Gastroesophageal sphincter (tissue), 3 donors: ENCODE data around the gene HSPA1A.

Experiments used
- EP300 ChIP-seq: sonication (generic); formaldehyde crosslinking; IDR thresholded peaks from one replicate; pipeline ENCODE4 v1.6.1; 2017; ENCODE audit warnings: antibody characterized with exemption, mild to moderate bottlenecking
- POLR2A ChIP-seq, 2 donors: fragments of 450-650 bp; IDR thresholded peaks; one replicate each; pipeline ENCODE4 v1.6.1; 2017; ENCODE audit warnings: antibody characterized with exemption in 2 of 2, mild to moderate bottlenecking in 2 of 2, moderate library complexity in 1 of 2
- POLR2AphosphoS5 ChIP-seq: sonication (generic); formaldehyde crosslinking; IDR thresholded peaks from one replicate; pipeline ENCODE4 v1.6.1; 2017; ENCODE audit warnings: antibody characterized with exemption
- TF ChIP-seq, protein P1 (sequence below), 4 experiments: fragments of 200-600 bp in 2 of 4; fragments of 450-650 bp in 2 of 4; sonication (generic) in 1 of 4; IDR thresholded peaks; one replicate each; pipeline ENCODE4 v1.5.1; 2017 to 2019; ENCODE audit warnings: antibody characterized with exemption in 4 of 4, mild to moderate bottlenecking in 2 of 4, moderate library complexity in 2 of 4

DNA sequence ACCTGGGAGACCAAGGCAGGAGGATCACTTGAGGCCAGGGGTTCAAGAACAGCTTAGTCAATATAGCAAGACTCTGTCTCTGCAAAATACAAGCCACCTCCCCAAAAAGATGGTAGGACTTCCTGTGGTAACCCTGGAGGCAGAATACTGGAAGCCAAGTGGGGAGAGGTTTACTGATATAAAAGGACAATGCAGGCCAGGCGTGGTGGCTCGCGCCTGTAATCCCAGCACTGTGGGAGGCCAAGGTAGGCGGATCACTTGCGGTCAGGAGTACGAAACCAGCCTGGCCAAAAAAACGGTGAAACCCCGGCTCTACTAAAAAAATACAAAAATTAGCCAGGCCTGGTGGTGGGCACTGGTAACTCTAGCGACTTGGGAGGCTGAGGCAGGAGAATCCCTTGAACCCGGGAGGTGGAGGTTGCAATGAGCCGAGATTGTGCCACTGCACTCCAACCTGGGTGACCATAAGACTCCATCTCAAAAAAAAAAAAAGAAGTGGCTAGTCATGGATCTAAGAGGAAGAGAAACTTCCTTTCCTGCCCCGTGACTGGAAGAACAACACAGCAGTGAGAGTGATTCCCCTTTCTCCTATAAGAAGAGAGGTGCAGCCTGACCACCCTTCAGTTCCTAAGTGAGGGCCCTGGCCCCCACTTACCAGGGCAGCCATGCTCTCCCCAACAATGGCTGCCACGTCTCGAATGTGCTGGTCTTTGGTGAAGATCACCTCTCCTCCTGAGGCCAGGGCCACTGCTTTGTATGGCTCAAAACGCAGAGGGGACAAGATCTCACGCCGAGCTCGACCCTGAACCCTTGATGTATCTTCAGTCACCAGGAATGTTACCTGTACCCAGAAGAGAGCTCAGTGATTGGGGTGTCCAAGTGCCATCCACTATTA, 46.7 kb upstream of the HSPA1A start:
- TF ChIP-seq, protein P1, sequence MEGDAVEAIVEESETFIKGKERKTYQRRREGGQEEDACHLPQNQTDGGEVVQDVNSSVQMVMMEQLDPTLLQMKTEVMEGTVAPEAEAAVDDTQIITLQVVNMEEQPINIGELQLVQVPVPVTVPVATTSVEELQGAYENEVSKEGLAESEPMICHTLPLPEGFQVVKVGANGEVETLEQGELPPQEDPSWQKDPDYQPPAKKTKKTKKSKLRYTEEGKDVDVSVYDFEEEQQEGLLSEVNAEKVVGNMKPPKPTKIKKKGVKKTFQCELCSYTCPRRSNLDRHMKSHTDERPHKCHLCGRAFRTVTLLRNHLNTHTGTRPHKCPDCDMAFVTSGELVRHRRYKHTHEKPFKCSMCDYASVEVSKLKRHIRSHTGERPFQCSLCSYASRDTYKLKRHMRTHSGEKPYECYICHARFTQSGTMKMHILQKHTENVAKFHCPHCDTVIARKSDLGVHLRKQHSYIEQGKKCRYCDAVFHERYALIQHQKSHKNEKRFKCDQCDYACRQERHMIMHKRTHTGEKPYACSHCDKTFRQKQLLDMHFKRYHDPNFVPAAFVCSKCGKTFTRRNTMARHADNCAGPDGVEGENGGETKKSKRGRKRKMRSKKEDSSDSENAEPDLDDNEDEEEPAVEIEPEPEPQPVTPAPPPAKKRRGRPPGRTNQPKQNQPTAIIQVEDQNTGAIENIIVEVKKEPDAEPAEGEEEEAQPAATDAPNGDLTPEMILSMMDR (IDR thresholded peaks at IDR 0.05), result no peak
- TF ChIP-seq POLR2AphosphoS5 (no peak), POLR2A (IDR thresholded peaks at IDR 0.05) (no peak), EP300 (no peak)
